Neural cell (in vitro differentiated cells): ENCODE results near the gene EHMT1.

Experiments used
- EP300 ChIP-seq: fragments of 450-650 bp; conservative IDR thresholded peaks from 2 replicates; pipeline ENCODE4 v1.6.1; 2014; ENCODE audit warnings: antibody characterized with exemption, mild to moderate bottlenecking, moderate library complexity; ENCODE audit not compliant: poor library complexity, severe bottlenecking
- EZH2 ChIP-seq: fragments of 200-600, 300-800 bp; shearing (Covaris generic), sonication (generic); IDR thresholded peaks from 2 replicates; pipeline ENCODE4 v1.6.1; 2014; ENCODE audit warnings: antibody characterized with exemption, low read length, borderline replicate concordance, mild to moderate bottlenecking; ENCODE audit not compliant: insufficient read depth, poor library complexity, severe bottlenecking
- MXI1 ChIP-seq: fragments of 450-650 bp; conservative IDR thresholded peaks from 2 replicates; pipeline ENCODE4 v1.6.1; 2014; ENCODE audit warnings: antibody characterized with exemption, mild to moderate bottlenecking; ENCODE audit not compliant: poor library complexity, severe bottlenecking
- POLR2AphosphoS5 ChIP-seq: IDR thresholded peaks from 2 replicates; pipeline ENCODE4 v1.6.1; 2012
- RAD21 ChIP-seq: fragments of 450-650 bp; conservative IDR thresholded peaks from 2 replicates; pipeline ENCODE4 v1.6.1; 2014; ENCODE audit warnings: antibody characterized with exemption, mild to moderate bottlenecking, moderate library complexity
- SMC3 ChIP-seq: fragments of 450-650 bp; conservative IDR thresholded peaks from 2 replicates; pipeline ENCODE4 v1.6.1; 2014; ENCODE audit warnings: antibody characterized with exemption, mild to moderate bottlenecking, moderate library complexity; ENCODE audit not compliant: poor library complexity
- TAF1 ChIP-seq: IDR thresholded peaks from 2 replicates; pipeline ENCODE4 v1.6.1; 2012; ENCODE audit warnings: low read depth
- TF ChIP-seq, protein P1 (sequence below): fragments of 450-650 bp; IDR thresholded peaks from 2 replicates; pipeline ENCODE4 v1.5.1; 2014; ENCODE audit warnings: antibody characterized with exemption, mild to moderate bottlenecking, moderate library complexity; ENCODE audit not compliant: poor library complexity, severe bottlenecking

- no peak for TF ChIP-seq EZH2
- TF ChIP-seq SMC3 = no peak
- TF ChIP-seq EP300 = no peak
- TF ChIP-seq, protein P1, sequence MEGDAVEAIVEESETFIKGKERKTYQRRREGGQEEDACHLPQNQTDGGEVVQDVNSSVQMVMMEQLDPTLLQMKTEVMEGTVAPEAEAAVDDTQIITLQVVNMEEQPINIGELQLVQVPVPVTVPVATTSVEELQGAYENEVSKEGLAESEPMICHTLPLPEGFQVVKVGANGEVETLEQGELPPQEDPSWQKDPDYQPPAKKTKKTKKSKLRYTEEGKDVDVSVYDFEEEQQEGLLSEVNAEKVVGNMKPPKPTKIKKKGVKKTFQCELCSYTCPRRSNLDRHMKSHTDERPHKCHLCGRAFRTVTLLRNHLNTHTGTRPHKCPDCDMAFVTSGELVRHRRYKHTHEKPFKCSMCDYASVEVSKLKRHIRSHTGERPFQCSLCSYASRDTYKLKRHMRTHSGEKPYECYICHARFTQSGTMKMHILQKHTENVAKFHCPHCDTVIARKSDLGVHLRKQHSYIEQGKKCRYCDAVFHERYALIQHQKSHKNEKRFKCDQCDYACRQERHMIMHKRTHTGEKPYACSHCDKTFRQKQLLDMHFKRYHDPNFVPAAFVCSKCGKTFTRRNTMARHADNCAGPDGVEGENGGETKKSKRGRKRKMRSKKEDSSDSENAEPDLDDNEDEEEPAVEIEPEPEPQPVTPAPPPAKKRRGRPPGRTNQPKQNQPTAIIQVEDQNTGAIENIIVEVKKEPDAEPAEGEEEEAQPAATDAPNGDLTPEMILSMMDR = no peak
- no peak for TF ChIP-seq POLR2AphosphoS5
- TF ChIP-seq TAF1 = no peak
- TF ChIP-seq MXI1 = no peak
- no peak for TF ChIP-seq RAD21
Measured at GRCh38 chr9:137756045-137756744, 137.4 kb downstream of the EHMT1 start.
